GM18868 (cell line): Measurements from ENCODE around the gene NRROS.
A peak's percentile ranks its signal among the peaks of the same experiment; 100 is the strongest.

Experiments used
- ATAC-seq: cut with Tn5 transposase; IDR thresholded peaks from one replicate; pipeline ENCODE4 v1.9.1; 2021; ENCODE audit warnings: mild to moderate bottlenecking, moderate library complexity; ENCODE audit not compliant: unreplicated experiment

NRROS gene

DNA sequence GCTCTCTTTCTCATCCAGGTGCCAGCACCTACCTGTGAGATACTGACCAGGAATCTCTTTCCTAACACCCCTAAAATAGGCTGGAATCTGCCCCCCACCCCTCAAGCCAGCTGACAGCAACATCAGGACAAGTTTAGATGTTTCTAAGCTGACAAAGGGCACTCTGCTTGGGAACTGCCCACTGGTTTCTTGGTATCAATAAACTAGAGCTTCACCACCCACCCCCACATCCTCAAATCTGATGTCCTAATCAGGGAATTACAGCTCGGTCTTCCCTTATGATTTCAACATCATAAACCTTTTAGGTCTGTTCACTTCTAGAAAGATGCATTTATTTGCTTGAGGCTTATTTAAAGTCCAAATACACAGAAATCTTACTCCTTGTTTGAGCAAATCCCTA, 37.9 kb downstream of the NRROS start:
- ATAC-seq, result no peak

DNA sequence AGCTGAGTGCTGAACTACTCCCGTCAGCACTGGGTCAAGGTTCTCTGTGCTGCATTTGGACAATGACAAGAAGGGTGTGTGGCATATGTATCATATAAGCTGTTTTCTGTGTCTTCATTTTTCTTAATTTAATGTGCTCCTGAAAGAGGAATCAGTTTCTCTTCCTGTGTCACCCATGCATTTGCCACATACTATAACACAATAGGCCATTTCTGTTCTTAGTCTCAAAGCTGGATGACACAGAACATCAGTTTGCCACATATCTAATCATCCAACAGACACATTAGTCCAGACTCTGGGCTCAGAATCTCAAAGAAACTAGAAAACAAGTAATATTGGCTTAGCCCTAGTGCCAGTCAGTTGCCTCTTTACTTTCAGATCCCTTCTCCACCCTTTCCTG, 38.4 kb downstream of the NRROS start:
- no peak for ATAC-seq

DNA sequence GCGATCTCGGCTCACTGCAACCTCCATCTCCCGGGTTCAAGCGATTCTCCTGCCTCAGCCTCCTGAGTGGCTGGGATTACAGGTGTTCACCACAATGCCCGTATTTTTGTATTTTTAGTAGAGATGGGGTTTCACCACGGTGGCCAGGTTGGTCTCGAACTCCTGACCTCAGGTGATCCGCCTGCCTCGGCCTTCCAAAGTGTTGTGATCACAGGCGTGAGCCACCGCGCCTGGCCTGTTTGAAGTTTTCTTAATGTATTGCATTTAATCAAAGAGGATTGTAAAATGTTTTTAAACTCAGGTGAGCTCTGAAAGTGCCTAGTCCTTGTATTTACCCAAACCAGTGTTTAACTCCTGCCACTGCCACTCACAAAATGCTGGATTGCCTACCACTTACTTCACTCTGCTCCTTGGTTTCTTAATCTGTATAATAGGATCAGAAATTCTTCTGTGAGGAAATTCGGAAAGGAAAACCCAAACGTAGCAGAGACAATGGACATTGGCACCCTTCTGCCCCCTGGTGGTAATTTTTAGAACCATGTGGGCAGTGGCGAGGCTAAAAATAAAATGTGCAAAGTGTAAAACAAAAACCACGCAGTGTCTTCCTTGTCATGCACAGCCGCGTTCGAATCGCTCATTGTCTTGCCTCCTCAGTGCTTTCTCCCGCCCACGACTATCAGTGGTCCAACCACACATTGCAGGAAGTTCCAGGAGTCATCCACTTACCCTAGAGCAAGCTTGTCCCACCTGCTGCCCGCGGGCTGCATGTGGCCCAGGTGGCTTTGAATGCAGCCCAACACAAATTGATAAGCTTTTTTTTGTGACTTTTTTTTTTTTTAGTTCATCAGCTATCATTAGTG, 45.3 kb downstream of the NRROS start:
- peak; percentile 91 for ATAC-seq

DNA sequence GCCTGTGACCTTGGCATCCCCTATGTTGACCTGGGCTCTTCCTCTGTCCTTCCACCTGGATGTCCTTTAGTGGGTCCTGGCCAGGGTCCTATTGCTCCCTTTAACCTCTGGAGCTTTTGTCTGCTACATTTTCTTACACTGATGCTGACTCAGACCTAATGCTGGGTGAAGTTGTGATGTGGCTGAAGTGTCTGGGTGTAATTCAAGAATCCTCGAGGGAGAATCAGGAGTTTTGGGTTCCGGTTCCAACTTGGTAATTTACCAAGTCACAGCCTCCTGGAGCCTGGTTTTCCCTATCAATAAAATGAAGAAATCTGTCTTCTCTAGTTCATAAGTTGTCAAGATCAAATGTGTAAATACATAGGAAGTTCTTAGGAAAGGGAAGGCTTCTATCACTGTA, 46.9 kb downstream of the NRROS start:
- ATAC-seq, result no peak

DNA sequence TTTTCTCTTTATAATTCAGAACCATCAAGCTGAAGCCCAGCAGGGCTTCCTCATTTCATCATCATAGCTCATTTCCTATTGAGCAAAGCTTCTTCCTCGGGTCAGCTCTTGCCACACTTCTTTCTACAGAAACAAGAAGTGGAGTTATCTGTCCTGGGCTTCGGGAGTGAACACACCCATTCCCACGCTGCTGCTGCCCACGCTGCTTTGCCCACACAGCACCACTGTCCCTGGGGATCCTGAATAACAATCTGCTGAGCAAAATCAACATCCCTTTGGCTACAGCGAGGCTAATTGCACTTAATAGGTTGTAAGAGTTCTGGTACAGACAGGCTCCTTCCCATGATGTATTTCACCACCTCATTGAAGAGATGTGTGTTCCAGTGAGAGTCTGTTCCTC, 48.9 kb downstream of the NRROS start:
- ATAC-seq, result no peak

DNA sequence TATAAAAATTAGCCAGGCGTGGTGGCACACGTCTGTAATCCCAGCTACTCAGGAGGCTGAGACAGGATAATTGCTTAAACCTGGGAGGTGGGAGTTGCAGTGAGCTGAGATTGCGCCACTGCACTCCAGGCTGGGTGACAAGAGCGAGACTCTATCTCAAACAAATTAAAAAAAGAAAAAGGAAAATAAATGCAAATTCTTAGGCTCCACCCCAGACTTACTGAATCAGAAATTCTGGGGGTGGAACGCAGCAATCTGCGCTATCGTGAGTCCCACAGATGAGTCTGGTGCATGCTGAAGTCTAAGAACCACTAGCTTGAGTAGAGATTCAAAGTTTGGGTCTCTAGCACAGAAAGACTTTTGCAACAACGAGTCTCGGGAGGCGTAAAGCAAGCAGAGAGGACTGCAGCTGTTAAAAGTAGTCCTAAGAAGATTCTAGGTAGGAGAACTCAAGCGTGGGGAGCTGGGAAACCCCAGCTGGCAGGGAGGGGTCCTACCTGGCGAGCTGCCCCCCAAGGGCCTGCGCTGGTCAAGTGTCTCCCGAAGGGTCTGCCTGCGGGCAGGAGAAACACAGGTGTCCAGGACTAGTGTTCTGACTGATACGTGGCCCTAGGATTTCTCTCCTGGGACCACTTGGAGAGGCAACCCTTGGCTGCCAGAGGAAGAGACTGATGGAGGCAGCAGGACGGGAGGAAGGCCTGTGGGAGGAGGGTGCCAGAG, 50.6 kb downstream of the NRROS start:
- no peak for ATAC-seq

DNA sequence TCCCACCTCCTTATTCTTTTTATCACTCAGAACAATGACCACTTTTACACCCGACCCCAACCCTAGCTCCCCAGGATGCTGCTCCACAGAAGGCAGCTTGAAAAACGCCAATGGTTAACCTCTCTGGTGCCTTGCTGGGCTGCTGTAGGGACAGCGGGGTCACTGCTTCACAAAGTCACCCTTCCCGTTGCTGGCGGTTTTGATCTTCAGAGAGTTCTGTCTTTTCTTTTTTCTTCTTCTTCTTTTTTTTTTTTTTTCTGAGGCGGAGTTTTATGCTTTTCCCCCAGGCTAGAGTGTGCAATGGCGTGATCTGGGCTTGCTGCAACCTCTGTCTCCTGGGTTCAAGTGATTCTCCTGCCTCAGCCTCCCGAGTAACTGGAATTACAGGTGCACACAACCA, 51.9 kb downstream of the NRROS start:
- ATAC-seq, result no peak

DNA sequence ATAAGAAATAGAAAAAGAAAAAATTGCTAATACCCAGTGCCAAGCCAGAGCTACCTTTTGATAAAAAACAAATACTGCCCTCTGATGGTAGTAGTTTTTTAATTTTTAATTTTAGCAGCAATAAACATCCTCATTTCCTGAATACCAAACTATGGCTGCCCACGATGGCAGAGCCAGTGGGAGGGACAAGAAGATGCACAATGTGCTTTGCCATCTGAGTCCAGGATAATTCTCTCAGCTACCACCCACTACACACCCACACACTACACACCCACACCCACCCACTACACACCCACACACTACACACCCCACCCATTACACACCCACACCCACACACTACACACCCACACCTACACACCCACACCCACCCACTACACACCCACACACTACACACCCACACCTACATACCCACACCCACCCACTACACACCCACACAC, 54.7 kb downstream of the NRROS start:
- ATAC-seq, result no peak

DNA sequence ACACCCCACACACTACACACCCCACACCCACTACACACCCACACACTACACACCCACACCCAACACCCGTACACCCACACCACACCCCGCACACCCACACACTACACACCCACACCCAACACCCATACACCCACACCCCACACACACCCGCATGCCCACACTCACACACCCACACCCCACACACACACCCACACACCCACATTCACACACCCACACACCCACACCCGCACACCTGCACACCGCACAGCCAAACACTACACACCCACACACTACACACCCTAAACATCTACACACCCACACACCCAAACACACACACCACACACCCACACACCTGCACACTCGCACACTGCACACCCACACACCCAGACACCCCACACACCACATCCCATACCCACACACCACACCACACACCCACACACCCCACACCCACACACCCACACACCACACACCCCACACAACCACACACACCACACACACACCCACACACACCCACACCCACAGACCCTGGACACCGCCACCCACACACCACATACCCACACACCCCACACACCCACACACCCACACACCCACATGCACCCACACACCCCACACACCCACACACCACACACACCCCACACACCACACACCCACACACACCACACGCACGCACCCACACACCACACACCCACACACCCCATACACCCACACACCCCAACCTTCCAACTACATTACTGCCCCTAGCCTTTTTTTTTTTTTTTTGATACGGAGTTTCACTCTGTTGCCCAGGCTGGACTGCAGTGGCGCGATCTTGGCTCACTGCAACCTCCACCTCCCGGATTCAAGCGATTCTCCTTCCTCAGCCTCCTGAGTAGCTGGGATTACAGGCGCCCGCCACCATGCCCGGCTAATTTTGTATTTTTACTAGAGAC, 55.7 kb downstream of the NRROS start:
- no peak for ATAC-seq

DNA sequence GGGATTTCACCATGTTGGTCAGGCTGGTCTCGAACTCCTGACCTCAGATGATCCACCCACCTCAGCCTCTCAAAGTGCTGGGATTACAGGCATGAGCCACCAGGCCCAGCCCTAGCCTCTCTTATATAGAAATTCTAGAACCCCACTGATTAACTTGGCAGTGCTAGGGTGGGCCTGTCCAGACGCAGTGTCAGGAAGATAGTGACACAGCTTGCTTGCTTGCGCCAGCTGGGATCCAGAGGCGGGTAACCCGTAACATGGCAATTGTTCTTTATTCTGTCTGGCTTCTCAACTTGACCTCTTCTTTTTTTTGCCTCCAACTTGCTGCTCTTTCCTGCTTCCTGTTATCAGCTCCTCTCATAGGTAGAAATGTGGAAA, 56.3 kb downstream of the NRROS start:
- ATAC-seq, result no peak

DNA sequence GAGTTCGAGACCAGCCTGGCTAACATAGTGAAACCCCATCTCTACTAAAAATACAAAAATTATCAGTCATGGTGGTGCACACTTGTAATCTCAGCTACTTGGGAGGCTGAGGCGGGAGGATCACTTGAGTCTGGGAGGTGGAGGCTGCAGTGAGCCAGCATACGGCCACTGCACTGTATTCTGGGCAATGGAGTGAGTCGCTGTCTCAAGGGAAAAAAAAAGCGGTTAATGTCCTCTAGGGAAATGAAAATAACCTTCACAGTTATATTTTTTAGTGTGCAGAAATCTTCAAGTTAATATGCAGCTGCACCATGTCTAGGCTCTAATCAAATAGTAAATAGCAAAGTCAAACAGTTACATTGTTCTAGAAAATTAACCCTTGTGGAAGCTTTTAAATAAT, 57.8 kb downstream of the NRROS start:
- ATAC-seq, result no peak

DNA sequence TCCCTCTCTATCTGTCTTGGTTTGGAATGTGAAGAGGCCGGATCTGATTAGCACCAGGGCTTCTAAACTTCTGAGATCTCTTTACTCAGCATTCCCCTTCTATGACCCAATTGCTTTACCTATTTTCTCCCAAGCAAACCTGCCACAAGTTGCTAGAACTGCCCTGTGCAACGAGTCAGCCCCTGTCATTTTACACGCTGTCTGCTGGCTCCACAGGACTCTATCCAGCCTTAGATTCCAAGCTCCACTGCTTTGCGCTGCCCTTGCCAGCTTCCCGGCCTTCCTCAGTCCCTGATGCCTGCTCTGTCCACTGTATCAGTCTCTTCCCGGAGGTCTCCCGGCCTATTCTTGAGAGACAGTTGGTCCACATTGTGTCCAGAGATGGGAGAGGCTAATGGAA, 60.3 kb downstream of the NRROS start:
- ATAC-seq, result no peak

DNA sequence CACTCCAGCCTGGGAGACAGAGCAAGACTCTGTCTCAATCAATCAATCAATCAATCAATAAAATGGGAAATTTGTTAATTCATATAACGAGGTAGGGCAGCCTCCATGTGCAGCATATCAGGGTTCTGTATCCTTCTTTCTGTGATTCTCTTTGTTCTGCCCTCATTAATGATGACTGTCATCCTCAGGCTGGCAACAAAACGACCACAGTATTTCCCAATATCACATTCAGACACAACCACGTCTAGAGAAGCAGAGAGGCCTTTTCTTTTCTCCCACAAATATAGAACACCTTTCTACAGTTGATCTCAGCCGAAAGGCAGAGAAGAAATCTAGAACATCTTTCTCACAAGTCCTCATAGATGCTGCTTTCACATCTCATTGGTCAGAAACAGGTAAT, 61.3 kb downstream of the NRROS start:
- no peak for ATAC-seq

DNA sequence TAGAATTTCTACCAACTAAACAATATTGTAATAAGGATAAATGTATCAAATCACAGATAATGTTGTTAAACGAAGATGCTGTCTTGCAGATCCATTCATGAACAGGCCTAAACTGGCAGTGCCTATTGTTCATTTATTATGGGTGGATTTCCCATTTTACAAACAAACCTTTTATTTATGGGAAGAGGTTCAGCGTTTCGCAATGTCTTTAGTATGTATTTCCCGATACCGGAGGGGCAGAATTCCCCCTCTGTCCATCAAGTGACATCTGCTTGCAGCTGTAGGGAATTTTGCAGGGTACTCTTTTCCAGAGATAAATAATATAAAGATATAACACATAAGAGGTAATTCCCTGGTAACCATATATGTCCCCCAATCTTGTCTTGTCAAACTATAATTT, 66.8 kb downstream of the NRROS start:
- ATAC-seq, result no peak

DNA sequence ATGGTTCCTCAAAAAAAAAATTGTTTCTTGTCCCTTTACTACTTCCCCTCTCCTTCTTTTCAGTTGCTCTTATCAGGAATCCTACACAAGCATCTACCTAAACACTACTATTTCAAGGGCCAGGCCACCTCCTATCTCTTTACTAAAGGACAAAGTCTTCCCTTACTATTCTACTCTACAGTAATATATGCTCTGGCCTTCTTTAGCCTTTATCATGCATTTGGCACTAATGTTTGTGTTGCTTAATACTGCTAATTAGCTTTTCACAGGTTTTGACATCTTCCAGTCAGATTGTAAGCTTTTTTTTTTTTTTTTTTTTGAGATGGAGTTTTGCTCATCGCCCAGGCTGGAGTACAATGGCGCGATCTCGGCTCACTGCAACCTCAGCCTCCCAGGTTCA, 67.2 kb downstream of the NRROS start:
- ATAC-seq, result no peak

DNA sequence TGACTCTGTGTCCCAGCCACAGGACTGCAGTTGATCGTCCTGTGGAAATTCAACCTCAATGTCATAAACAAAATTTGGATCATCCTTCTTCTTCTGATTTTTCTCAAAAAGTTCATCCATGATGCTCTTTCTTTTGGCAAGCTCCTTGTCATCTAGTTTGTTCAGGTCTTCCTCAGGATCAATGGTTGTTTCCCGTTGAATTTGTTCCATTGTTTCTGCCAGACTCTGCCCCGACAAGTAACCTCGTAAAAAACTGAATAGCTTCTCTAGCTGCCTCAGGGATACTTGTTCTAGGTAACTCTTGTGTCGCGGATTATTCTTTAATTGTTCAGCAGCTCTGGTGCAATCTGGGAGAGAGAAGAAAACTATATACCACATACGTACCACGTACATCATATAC, 68.1 kb downstream of the NRROS start:
- ATAC-seq, result no peak

DNA sequence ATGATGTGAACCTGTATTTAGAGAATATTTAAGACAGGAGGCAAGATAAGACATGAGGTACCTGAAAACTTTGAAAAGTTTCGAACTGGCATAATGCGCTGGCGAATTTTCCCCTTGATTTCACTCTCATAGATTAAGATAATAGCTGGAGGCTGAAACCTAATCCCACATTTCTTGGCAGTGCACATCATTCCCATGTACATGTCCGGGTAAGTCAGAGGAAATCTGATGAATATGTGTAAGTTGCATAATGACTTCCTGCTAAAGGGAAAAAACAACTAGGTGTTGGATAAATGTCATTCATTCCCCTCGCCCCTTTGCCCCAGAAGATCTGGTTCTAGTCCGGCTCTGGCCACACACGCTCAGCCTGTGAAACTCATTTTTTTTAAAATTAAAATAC, 69.0 kb downstream of the NRROS start:
- ATAC-seq, result no peak
